ENCODE results near the gene RHPN2.

RHPN2 gene

GRCh38 chr19:33064792-33065550 is at the start of gene RHPN2:
Gene RHPN2, minus strand, starts transcription at chr19:33064888. Its CDS starts 36 bp downstream, at chr19:33064852.
- DNase-seq: peak; percentile 82

DNA sequence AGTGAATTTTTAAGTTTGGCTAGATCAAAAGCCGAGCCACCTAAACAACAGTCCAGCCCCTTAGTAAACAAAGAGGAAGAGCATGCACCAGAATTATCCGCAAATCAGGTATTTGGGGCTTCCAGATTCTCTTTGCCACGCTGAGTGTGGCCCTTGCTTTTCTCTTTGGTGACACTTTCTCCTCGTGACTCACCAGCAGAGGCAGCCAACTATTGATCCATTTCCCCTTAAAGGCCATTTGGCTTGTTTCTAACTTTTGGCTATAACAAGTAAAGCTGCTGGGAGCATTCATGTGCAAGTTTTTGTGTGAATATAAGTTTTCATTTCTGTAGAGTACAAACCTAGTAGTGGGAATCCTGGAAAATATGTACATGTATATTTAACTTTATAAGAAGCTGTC is 49.6 kb upstream of the RHPN2 start:
- no peak for DNase-seq

DNA sequence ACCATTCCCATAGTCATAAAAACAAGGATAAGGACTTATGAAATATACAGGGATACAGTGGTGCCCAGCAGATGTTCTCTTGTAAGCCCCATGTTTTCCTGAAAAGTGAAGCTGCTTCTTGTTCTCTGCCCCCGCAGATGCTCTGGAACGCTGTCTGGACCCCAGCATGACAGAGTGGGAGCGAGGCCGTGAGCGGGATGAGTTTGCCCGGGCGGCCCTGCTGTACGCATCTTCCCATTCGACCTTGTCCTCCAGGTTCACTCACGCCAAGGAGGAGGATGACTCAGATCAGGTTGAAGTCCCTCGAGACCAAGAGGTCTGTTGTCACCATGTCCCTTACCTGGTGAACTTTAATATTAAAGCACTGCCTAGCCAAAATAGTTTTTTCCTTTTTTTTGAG is 46.9 kb upstream of the RHPN2 start:
- DNase-seq: no peak

DNA sequence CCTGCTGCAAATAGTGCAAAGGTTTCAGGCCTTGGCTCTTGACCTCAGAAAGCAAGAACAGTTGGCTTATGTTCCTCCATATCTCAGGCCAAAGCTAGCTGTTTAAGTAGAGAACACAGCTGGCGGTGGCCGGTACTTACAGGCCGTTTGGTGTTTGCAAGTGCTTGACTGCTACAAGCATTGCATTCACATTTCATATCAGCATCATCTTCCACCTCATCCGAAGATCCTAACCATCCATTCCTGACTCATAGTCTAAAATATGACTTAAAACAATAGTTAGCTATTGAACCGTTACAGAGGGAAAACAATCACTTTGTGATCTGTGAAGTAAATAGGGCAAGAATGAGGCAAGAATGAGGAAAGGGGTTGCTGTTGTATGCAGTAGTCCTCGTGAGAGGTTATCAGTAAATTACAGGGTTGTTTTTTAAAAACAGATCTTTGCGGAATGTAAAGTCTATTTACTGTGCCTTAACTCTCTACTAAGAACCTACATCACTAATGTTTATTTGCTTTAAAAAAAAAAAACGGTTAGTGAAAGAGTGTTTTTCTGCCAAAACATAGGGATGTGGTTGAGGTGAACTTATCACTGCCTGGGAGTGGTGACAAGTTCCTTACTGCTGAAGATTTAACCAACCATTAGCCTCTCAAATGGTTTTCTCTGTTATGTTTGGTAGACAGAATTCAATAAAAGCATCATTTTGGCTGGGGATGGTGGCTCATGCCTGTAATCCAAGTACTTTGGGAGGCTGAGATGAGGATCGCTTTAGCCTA is 45.6 kb upstream of the RHPN2 start:
- no peak for DNase-seq

DNA sequence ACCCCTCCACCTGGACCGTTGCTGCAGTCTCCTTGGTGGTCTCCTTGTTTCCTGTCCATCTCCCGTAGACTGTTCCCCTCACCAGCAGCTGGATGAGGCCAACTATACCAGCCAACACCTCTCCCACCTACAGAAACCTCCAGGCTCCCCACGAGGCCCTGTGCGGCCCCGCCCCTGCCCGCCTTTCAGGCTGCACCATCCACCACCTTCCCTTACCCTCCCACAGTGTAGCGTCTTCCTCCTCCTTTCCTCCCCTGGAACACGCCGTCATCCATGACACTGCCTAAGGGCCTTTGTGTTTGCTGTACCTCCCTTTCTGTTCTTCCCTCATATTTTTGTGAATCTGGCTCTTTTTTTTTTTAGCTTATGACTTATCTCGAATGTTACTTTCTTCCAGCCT is 43.5 kb upstream of the RHPN2 start:
- DNase-seq: no peak

GRCh38 chr19:33102893-33103292 is 38.2 kb upstream of the RHPN2 start:
- DNase-seq: no peak

DNA sequence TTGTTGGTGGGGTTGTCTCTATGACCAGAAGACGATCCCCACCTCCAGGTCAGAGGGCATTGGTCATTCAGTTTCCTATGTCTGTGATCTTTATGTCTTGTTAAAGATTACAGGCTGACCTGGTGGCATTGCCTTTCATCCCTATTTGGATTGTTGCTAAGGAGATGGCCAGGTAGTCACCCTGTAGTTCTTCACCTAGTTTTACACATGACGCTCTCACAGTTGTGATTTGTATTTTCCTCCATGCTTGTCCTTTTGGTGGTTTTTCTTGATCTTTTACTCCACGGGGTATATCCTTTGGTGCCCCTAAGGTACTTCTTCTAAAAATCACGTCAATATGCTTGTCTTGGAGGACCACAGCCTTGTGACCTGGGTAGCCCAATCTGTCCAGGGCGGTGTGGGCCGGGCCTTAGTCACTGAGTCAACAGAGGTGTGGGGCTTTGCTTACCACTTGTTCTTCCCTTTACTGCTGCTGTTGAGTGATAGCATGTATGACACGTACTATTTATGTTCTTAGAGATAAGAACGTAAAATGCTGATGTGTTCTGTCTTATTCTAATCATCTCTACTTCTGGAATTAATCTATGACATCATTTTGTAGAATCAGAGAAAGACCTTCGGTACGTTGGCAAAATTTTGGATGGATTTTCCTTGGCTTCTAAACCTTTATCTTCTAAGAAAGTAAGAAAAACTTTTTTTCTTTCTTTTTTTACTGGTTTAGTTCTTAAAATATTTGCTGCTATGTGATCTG is 36.4 kb upstream of the RHPN2 start:
- DNase-seq: no peak

DNA sequence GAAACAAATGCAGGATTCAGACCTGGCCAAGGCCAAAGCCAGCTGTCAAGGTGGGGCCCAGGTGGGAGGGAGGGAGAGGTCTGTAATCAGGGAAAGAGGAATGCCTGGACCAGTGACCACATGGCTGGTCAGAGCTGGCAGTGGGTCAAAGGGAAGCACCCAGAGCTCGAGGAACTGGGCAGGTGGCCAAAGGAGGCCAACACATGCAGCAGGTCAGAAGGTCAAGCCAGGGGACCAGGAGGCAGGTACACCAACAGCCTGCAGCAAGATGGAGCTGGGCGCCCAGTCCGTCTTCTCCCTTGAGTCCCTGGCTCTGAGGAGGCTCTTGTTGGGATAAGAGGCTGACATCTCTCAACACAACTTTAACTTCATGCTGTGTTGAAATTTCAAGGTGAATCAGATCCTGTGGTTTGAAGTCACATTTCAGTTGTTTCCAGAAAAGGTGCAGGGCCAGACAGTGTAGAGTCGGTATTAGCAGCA is 33.4 kb upstream of the RHPN2 start:
- DNase-seq: no peak

DNA sequence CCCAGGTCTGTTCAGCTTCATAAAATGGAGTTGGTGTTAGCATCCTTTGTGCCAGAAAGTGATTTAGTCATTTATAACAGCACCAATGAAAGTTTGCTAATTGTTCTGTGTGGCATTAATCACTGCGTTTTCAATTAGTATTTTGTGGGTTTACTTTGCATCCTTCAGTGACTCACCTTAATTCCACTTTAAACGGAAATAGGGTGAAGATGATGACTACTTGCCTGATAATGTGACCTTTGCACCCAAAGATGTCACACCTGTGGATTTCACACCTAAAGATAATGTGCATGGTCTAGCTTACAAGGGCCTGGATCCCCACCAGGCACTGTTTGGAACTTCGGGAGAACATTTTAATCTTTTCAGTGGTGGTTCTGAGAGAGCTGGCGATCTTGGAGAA is 31.3 kb upstream of the RHPN2 start:
- no peak for DNase-seq

GRCh38 chr19:33094436-33095067 is 29.9 kb upstream of the RHPN2 start:
- no peak for DNase-seq

GRCh38 chr19:33093420-33094210 is 28.9 kb upstream of the RHPN2 start:
- no peak for DNase-seq

DNA sequence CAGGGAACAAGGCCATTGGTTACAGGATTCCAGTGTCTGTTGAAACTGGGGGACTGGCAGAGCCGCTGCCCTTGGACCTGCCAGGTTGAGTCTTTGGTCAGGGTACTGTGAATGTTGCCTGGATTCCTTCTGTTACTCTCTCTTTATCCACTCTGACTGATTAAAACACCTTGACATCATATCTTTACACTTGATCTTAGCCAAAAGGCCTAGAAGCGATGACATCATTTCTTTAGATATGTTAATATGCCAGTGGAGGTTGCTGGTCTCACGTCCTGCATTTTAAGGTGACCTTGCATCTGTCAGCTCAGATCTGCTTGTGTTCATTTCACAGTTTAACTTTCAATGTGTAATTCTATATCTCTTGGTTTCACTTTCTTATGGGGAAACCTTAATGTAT is 25.5 kb upstream of the RHPN2 start:
- DNase-seq: no peak

GRCh38 chr19:33089010-33089409 is 24.3 kb upstream of the RHPN2 start:
- DNase-seq: no peak

- no peak for DNase-seq
Measured at GRCh38 chr19:33086955-33087354, 22.3 kb upstream of the RHPN2 start.

GRCh38 chr19:33085570-33086128 is 21.0 kb upstream of the RHPN2 start:
- DNase-seq: no peak

DNA sequence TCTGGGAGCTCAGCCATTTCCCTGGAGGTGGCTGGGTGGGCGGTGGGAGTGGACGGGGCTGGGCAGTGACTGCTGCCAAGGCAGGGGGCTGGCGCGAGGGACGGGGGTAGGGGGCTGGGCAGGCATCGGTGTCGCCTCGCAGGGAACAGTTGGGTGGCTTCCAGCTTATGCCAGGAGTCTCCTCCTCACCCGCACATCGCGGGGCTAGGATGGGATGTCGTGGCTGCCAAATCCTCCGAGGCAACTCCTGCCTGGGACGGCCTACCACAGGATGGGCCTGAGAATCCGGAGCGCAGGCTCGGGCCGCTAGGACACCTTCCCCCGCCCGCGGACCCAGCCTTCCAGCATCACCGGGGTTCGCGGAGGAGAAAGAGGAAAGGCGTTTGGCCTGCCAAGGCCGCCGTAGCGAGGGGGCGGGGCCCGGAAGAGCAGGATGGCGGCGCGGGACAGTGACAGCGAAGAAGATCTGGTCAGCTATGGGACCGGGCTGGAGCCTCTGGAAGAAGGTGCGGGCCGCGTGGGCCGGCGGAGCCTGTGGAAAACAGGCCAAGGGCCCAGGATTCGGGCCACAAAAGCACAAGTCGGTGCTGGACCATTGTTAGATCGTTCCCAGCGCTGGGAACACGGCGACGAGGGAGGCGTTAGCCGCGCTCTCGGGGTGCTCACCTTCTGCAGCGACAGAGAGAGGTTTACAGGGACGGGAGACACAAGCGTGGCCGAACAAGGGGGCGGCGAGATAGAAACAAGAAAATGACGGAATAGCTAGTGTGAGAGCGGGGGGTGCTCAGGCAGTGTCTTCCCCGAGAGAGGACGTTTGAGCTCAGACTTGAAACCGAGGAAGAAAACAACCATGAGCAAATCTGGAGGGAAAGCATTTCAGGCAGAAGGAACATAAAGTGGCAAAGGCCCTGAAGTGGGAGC is 16.3 kb upstream of the RHPN2 start, which contains the start of gene GPATCH1:
GPATCH1 (plus strand) TSS at position 421 of the 921 bp plus-strand sequence; CDS start at position 434, 13 bp downstream.
- DNase-seq: peak; percentile 96

- no peak for DNase-seq
Measured at GRCh38 chr19:33075519-33075918, 10.8 kb upstream of the RHPN2 start.

GRCh38 chr19:33071887-33072286 is 7.2 kb upstream of the RHPN2 start:
- no peak for DNase-seq

- DNase-seq: no peak
Measured at GRCh38 chr19:33067121-33067520, 2.4 kb upstream of the RHPN2 start.

- DNase-seq: no peak
Measured at GRCh38 chr19:33066543-33066942, 1.9 kb upstream of the RHPN2 start.

GRCh38 chr19:33064458-33064791 is 263 bp downstream of the RHPN2 start:
- DNase-seq: peak; percentile 56
